ENCODE data around the gene TMEM236.
"Not testable (repeated sequence)": the region's sequence is repeated elsewhere in the genome, so short reads cannot be mapped to it uniquely, and the experiment has no call there.

Gene TMEM236, protein sequence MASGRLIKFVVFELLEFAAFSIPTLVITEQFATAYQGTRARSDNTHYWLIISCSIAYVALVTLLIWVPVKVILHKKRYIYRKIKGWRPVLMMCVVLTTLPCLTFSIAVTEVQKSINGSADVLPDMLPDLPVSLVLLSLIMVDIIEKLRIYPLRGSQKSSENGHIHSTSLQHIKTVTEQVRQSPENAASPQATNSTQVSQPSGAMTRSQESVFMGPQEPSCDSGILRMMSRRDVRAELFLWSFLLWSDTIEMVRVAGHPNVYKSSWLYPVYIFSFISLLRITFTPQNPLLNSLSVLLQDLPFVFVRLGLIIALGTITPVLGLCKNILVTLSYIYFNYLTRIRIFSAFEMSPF

DNA sequence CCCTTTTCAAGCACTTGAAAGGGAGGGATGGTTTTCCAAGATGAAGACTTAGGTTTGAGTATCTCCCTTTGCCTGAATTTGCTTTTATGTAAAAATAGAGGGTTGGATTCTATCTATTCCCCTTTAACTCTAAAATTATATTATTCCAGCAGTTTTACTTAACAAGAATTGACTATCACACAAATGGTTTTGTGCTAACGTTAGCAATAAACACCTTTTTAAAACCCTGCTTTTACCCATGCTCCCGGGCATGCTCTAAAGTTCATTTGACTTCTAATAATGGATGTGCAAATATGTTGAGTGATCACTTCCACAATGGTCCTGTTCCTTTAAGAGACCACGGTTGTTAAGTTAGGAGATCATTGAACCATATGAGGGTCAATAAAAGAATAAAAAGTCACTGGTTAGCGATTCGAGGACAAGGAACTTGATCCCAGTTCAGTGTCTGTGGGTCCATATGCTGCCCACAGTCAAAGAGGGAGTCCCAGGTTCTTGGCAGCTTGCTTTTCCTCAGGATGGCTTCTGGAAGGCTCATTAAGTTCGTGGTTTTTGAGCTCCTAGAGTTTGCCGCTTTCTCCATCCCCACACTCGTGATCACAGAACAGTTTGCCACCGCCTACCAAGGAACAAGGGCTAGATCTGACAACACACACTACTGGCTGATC lies at the start of gene TMEM236:
Gene TMEM236, plus strand, starts transcription at position 421 of the 665 bp plus-strand sequence. Its CDS starts 95 bp downstream, at position 516.
- DNase-seq (ENCODE audit: low spot score) = no peak

DNA sequence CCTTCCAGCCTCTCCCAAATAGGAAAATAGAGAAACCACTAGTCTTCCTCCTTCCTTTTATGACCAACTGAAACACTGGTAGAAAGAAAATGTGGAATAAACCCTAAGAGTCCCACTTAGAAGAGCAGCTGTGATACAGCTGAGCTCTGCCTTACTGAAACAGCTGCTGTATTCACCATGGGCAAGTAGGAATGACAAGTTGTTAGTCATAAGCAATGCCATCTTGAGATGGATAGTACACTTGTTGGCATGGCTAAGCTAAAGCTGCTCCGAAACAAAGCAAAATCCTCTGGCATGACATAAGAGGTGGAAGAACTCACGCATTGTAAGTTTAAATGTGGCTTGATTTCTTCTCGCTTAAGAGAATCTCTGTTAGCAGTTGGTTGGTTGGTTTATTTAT lies 48.3 kb upstream of the TMEM236 start:
- no peak for DNase-seq (ENCODE audit: low spot score)

DNA sequence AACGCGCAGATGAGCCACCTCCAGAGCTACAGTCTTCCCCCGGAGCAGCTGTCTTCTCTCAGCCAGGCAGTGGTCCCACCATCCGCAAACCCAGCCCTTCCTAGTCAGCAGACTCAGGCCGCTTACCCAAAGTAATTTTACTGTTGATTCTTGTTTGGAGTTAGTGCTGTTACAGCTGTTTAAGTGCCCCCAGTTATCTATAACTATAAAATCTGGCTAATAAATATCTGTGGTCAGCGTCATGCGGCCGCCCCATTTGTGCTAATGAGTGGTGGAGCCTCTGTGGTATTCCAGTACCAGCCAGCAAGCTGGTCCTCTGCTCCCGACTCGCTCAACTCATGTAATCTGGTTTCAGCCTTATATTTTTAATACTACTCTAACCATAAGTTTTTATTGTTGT lies 43.2 kb upstream of the TMEM236 start:
- no peak for DNase-seq (ENCODE audit: low spot score)

DNA sequence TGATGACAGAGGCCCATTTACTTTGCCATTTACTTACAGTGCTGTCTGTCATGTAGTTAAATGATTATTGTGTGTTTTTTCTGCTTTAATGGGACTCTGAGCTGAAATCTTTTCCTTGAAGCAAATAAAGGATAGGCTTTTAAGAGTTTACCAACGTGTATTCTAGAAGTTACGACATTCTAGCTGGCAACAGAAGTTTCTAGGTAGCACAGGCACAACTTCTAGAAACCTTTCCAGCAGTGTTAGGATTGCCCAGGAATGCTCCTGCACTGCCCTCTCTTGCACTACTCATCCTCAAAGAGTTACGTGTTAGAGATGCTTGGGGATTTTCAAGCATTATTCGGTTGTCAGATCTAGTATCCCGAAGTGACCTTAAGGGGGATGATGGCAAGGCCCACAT lies 42.5 kb upstream of the TMEM236 start:
- no peak for DNase-seq (ENCODE audit: low spot score)

DNA sequence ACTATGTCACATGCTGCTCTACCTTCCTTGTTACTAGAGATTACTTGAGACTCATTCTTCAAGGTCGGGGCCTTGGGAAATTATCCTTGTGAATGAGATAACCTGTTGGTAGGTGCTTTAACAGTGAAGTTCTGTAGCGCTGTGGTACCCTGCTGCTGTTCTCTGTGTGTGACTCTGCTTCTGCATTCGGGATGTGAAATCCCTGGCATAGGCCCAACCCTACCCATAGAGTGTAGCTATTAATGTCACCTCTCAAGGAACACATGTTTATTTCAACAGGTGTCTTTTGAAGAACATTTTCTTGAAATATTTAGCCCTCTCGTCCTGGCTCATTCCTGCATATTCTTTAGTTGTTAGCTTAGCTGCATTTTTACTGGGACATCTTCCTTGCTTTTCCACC lies 41.8 kb upstream of the TMEM236 start:
- DNase-seq (ENCODE audit: low spot score) = no peak

DNA sequence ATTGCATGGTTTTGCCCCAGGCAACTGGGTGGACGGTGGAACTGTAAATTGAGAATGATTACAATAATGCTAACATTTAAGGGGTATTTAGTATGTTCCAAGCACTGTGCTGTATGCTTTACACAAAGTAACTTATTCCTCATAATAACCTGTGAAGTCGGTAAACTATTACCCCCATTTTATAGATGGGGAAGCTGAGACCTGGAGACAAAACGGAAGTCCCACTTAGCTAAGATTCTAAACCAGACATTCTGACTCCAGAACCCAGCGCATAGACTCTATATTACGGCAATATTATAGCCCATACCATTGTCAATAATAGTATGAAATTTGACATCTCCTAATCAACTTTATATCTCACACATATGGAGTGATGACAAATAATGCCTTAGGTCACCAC lies 39.9 kb upstream of the TMEM236 start:
- DNase-seq (ENCODE audit: low spot score) = no peak

DNA sequence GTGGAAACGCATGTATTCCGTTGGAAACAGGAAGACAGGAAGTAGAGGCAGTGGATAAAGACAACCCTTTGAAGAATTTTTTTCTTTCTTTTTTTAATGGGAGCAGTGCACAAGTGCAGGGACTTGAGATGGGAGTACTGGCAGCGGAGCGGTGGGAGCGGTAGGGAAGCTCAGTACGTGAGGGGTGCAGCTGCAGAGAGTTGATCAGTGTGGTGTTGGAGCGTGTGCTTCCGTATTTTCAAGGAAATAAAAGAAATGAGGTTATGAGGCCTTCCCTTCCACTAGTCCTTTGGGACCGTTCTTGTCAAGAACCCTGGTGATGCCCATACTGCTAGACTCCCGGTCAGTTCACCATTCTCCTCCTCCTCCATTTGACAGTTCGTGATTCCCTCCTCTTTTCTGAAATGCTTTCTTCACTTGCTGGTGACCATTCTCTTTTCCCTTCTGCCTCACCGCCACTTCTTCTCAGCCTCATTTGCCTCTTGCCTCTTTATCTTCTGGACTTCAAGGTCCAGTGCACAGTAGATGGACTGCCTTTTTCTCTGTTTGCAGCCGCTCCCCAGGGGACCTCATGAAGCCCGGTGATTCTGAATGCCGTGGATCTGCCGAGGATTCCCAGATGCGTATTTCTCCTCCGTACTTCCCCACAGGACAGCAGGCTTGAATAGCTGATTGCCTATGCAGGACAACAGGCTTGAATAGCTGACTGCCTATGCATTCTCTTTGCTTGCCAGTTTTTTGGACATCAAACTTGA lies 39.1 kb upstream of the TMEM236 start:
- DNase-seq (ENCODE audit: low spot score) = no peak

DNA sequence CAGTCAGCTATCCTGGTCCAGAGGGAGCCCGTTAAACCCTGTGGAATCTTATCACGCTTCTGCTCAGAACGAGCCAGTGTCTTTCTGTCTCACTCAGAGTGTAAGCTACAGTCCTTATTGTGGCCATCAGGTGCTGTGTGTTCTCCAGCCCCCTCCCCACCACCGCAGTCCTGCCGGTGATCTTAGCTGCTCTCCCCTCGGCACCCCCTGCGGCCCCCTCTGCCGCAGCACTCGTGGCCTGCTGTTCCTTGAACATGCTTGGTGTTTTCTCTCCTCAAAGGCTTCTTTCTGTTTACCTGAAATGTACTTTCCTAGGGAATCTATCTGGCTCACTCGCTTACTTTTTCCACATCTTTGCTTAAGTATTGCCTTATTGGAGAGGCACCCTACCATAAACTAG lies 38.2 kb upstream of the TMEM236 start:
- no peak for DNase-seq (ENCODE audit: low spot score)

DNA sequence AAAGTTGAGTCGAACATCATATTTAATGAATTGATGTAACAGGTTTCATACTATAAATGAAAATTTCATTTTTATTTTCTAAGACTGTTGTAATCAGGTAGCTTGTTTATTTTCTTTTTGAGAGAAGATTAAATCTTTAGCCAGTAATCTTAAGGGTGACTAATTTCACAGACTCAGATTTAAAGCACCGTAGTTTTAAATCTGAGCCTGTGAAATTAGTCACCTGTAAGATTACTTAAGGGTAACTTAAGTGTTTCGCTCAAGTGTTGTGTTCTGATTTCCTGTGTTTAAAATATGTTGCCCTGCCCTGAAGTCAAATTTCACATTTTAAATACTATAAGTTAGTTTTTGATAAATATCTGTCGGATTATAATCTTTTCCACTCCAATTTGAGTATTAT lies 35.8 kb upstream of the TMEM236 start:
- no peak for DNase-seq (ENCODE audit: low spot score)

DNA sequence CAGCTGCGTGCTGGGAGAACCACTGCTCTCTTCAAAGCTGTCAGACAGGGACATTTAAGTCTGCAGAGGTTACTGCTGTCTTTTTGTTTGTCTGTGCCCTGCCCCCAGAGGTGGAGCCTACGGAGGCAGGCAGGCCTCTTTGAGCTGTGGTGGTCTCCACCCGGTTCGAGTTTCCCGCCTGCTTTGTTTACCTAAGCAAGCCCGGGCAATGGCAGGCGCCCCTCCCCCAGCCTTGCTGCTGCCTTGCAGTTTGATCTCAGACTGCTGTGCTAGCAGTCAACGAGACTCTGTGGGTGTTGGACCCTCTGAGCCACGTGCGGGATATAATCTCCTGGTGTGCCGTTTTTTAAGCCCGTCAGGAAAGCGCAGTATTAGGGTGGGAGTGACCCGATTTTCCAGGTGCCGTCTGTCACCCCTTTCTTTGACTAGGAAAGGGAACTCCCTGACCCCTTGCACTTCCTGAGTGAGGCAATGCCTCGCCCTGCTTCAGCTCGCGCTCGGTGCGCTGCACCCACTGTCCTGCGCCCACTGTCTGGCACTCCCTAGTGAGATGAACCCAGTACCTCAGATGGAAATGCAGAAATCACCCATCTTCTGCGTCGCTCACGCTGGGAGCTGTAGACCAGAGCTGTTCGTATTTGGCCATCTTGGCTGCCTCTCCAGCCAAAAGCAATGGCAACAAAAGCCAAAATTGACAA lies 29.5 kb upstream of the TMEM236 start:
- DNase-seq (ENCODE audit: low spot score) = not testable (repeated sequence)

DNA sequence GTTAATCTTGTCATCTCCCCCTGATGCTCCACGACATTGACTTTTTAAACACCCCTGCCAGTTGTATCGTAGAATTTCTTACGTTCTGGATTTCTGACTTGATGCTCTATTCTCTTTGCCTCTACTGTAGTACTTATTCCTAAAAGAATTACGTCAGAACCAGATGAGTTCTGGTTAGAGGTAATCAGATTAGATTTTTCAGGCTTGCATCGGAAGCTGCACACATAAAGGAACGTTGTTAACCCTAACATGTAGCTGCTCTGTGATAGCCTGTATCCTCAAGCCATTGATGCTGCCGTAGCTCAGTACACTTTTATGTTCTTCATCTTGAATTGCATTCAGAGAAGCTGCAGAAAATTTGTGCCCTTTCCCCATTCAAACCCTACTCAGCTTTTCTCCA lies 26.3 kb upstream of the TMEM236 start:
- DNase-seq (ENCODE audit: low spot score) = no peak

DNA sequence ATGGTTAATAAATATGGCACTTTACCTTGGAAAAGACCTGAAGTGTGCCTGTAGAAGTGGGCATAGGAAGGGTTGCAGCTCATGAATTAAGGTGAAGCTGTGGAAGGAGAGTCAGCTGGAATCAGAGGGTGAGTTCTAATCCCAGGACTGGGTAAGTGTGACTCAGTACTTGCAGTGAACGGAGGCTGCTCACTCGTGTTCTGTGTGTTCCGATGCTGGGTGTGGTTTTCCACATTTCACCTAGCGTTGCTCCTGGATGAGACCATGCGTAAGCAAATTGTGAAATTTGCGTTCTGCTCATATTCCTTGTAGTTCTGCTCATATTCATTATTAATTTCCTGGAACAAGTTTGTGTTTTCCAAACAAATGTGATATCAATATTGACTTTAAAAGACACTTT lies 22.4 kb upstream of the TMEM236 start:
- DNase-seq (ENCODE audit: low spot score) = no peak

DNA sequence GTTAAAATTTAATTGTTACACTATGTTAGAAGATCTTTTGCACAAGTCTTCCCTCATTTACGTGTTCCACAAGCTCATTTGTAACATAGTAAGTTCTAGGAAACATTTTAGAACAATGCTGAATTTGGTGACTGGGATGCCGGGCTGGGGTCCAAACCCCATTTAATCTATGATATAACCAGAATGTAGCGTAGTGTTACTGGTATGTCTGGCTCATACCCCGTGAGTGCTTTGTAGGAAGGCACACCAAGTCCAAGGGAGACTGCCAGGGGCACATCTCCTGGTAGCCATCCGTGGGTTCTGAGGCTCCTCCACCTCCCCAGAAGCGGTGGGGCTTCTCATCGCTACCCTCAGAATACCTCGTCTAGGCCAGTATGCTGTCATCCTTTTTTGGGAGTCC lies 21.3 kb upstream of the TMEM236 start:
- no peak for DNase-seq (ENCODE audit: low spot score)

DNA sequence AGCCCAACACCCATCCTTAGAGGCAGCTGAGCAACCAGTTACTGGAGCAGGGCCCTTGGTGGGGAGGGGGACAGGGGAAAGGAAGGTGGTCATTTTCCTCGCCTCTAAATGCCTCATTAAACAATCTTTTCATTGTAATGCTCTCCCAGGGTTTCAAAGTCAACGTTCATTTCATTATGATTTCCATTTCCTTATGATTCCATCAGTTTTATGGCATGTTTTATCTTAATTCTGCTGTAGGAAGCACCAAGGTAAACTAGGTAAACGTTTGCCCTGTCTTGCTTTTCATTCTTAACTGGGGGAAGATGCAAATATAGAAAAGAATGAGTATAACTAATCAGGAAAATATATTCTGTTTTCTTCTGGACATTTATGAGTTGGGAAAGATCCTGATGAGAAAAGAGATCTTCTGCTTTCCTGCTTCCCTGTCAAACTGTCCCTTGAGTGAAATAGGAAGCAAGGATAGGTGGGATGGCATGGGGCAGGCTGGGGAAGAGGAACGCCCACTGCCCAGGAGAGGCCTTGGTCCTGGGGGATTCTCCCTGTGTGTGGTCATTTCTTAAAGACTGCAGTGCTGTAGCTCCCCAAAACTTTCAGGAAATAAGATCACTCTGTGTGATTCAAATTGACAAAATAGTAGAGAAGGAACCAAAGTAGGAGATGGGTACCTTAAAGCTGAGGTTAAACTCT lies 20.5 kb upstream of the TMEM236 start:
- DNase-seq (ENCODE audit: low spot score) = no peak

DNA sequence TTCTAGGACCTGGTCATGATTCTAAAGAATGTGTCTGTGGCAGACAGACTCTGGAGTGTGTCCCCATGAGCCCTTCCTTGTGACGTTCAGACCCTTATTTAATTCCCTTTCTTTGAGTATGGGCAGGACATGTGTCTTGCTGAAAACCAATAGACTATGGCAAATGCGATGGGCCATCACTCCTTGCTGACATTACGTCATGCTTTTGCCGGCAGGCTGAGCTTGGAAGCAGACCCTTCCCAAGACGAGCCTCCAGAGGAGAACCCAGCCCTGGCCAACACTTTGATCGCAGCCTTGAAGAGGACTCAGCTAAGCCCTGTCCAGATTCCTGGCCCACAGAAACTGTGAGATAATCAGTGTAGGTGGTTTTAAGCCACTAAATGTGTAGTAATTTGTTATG lies 18.4 kb upstream of the TMEM236 start:
- no peak for DNase-seq (ENCODE audit: low spot score)

DNA sequence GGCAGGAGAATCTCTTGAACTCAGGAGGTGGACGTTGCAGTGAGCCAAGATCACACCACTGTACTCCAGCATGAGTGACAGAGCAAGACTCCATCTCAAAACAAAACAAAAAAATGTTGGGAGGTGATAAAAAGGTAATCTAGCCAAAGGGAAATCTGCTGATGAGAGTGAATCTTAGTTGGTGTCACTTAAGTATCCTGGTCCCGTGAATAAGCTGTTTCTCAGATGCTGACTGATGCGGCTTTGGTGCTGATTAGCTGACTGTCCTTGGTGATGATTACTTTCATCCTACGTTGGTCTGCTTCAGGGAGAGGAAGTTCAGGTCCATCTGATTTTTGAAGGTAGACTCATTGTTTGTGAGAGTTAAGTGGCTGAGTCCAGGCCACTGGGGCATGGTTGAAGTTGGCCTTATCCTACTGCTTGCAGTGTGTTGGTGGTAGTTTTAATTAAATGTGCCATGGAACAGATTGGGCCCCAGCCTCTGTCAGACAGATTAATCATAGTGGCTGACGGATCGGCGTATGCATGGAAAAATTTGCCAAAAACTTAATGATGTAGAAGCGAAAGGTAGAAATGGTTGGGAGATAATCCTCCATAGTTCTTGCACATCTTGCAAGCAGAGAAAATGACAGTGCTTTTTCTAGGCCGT lies 17.4 kb upstream of the TMEM236 start:
- DNase-seq (ENCODE audit: low spot score) = no peak

DNA sequence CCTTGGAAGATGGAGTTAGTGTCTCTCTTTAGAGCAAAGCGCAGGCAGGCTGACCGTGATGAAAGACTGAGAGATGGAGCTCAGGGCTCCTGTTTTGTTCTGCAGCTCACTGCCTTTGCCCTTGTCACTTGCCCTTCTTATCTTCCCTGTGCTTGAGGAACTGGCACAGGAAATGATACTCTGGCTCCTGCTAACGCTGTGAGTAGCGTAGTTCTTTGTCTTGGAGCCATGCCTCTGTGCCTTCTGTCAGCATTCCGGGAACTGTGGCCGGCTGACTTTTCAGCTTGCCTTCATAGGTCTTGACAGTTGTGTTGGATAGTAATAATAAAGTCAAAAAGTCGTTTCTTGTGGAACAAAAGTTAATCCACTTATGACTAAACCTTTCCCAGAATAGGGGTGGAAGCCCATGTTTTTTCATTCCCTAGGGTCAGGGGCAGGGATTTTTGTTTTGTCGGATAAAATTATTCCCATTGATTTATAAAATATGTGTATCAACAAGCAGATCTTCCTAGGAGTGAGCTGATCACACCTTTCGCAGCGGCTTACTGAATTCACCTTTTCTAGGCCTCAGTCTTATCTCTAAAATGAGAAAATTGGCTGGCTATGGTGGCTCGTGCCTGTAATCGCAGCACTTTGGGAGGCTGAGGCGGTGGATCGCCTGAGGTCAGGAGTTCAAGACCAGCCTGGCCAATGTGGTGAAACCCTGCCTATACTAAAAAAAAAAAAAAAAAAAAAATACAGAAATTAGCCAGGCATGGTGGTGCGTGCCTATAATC lies 16.6 kb upstream of the TMEM236 start:
- DNase-seq (ENCODE audit: low spot score) = no peak

DNA sequence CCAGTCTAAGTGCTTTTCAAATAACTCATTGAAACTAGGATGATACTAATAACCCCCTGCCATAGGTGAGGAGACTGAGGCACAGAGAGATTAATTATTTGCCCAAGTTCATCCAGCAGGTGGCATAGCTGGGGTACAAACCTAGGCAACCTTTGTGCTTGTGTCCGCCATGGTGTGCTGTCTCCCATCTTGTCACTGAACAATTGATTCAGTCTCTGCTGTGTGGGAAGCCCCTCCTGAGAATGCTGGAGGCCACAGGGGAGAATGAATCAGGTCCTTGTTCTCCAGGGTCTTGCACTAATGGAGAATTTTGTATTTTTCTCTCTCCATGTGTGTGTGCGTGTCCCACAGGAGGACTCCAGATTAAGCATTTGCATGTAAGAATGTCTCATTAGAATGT lies 15.8 kb upstream of the TMEM236 start:
- DNase-seq (ENCODE audit: low spot score) = no peak

DNA sequence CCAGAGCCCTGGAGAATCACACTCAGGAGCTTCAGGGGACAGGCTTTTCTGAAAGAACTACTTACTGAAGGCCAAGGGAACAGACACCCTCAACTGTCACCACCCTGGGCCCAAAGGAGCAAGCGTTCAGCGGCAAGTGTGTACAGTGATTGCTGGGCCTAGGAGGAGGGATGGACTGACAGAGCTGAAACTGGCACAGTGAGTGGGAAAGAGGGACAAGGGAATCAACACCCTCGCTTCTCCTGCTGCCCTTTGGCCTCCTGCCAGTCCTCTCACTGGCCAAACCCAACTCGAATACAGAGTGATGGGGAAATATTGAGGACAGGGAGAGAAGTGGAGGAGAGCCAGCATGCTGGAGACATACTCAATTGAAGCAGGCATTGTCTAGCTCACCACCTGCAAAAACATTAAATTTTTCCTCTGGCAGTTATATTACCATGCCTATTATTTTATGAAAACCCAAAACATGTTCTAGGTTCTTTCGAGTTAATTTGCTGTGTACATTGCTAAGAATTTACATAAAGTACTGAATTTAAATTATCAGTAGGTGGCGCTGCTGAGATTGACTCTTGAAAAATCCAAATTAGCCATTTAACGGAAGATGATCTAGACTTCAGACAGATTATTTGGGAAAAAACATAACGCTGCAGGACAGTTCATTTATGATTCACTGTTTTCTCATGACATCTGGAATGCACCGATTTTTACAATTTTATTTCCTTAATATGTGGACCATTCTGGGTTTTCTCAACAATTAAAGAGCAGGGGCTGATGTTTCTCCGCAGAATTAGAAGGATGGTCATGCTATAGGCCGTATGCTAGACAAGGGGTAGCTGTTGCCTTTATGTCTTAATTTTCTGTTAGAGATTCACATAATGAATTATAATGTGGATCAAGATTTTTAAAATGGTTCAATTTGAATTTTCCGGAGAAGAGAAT lies 14.7 kb upstream of the TMEM236 start:
- no peak for DNase-seq (ENCODE audit: low spot score)
